ENCODE measurements around the gene JADE2. TPM values are rescaled to one million over a fixed set of nuclear protein-coding genes. Genes with fewer than 3 reads are reported as not detected.

JADE2 gene
- total and polyA plus RNA-seq, 2 experiments from 2014 or later: 16.2 to 40.8 TPM

- H3K4me2 ChIP-seq: no peak overlapping the region
- H3K27me3 ChIP-seq (ENCODE audit: insufficient read depth): no peaks in the 10 kb centered on the region
- Mint-ChIP-seq H3K9me3 (no peaks in the 10 kb centered on the region), H3K4me1 (peaks cover 33% of the 10 kb centered on the region), H3K4me3 (no peak overlapping the region), H3K27ac (peak overlapping the region; percentile 21; the same call in 1 of the 2 replicates), H3K36me3 (ENCODE audit: low read depth) (peaks cover 54% of the 10 kb centered on the region), H3K27me3 (ENCODE audit: insufficient read depth, low read depth, poor library complexity) (peaks cover 5% of the 10 kb centered on the region)
- peaks cover 6% of the 10 kb centered on the region; the same call in 1 of the 2 replicates for H3K4me1 ChIP-seq (ENCODE audit: insufficient read depth)
- no peak overlapping the region for H3K4me3 ChIP-seq
- H3K9me2 ChIP-seq (ENCODE audit: insufficient read depth): no peaks in the 10 kb centered on the region
- H3K27ac ChIP-seq (ENCODE audit: low read depth): 0 out of 2 replicates have a peak overlapping the region, but pooled peaks have one; percentile 26
- H3F3A ChIP-seq (replicated peaks; ENCODE audit: low read depth): peaks cover 8% of the 10 kb centered on the region; the same call in 1 of the 2 replicates
- DNase-seq (ENCODE audit: low spot score) (no peak), ATAC-seq (no peak; the same call in 2 of the 3 replicates)
- H3K36me3 ChIP-seq (ENCODE audit: insufficient read depth): peaks cover 9% of the 10 kb centered on the region; the same call in 1 of the 2 replicates
- H3K79me2 ChIP-seq (replicated peaks; ENCODE audit: insufficient read depth): peaks cover 24% of the 10 kb centered on the region; the same call in 1 of the 2 replicates
- no peak overlapping the region for H2AFZ ChIP-seq
- TF ChIP-seq STAT1 (IDR thresholded peaks at IDR 0.05; ENCODE audit: unreplicated experiment) (no peak), EZH2phosphoT487 (IDR thresholded peaks at IDR 0.05; ENCODE audit: unreplicated experiment) (no peak), REST (IDR thresholded peaks at IDR 0.05; ENCODE audit: unreplicated experiment) (no peak), ZNF114 (CRISPR knock-in tag; IDR thresholded peaks at IDR 0.05) (no peak), CREB1 (CRISPR knock-in tag; IDR thresholded peaks at IDR 0.05; ENCODE audit: low read depth) (no peak), ETS1 (IDR thresholded peaks at IDR 0.05) (no peak), JUNB (IDR thresholded peaks at IDR 0.05; ENCODE audit: unreplicated experiment) (no peak), POLR2AphosphoS5 (IDR thresholded peaks at IDR 0.05; ENCODE audit: low read depth) (no peak), NANOG (IDR thresholded peaks at IDR 0.05; ENCODE audit: borderline replicate concordance) (no peak), EZH2 (IDR thresholded peaks at IDR 0.05; ENCODE audit: low read depth, unreplicated experiment) (no peak), ZNF462 (CRISPR knock-in tag; IDR thresholded peaks at IDR 0.05) (no peak), ZNF331 (CRISPR knock-in tag; IDR thresholded peaks at IDR 0.05; ENCODE audit: low read depth) (no peak)
- TF ChIP-seq, protein P1, sequence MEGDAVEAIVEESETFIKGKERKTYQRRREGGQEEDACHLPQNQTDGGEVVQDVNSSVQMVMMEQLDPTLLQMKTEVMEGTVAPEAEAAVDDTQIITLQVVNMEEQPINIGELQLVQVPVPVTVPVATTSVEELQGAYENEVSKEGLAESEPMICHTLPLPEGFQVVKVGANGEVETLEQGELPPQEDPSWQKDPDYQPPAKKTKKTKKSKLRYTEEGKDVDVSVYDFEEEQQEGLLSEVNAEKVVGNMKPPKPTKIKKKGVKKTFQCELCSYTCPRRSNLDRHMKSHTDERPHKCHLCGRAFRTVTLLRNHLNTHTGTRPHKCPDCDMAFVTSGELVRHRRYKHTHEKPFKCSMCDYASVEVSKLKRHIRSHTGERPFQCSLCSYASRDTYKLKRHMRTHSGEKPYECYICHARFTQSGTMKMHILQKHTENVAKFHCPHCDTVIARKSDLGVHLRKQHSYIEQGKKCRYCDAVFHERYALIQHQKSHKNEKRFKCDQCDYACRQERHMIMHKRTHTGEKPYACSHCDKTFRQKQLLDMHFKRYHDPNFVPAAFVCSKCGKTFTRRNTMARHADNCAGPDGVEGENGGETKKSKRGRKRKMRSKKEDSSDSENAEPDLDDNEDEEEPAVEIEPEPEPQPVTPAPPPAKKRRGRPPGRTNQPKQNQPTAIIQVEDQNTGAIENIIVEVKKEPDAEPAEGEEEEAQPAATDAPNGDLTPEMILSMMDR (conservative IDR thresholded peaks at IDR 0.05; ENCODE audit: low read depth in 2 of 2): no peak
- peaks cover 12% of the 10 kb centered on the region for H4K20me1 ChIP-seq (replicated peaks; ENCODE audit: insufficient read depth)
Measured at GRCh38 chr5:134547999-134548658, 22.7 kb downstream of the JADE2 start.

Data from GM23338 (cell line).